A673 (cell line): Measurements from ENCODE around the gene NUDCD3. TPM values are rescaled to one million over a fixed set of nuclear protein-coding genes. Genes with fewer than 3 reads are reported as not detected.

ENCODE experiments used
- BruUV-seq: library from RNA; stranded (reverse); fragments of 400-500 nt; replicated peaks from 2 replicates; lab custom pipeline; 2021; lab: Mats Ljungman, UMichigan
- CTCF ChIA-PET: fragments of 300-600 bp; sonication (Branson Sonifier 250); formaldehyde crosslinking; loops from one replicate; lab custom pipeline; 2022; ENCODE audit warnings: antibody characterized with exemption; lab: Charles Lee
- POLR2A ChIA-PET: fragments of 300-600 bp; sonication (Branson Sonifier 250); formaldehyde crosslinking; loops from one replicate; lab custom pipeline; 2022; ENCODE audit warnings: antibody characterized with exemption; ENCODE audit not compliant: low non-redundant PET; lab: Charles Lee
- DNase-seq: peaks from one replicate; pipeline ENCODE4 v3.0.0-alpha.2; 2015; ENCODE audit warnings: low spot score
- H3K27ac ChIP-seq: fragments of 200-600 bp; sonication (generic); 2 replicates; pipeline ENCODE4 v1.5.1; 2016; ENCODE audit warnings: mixed run types, low read depth, mild to moderate bottlenecking, mixed read lengths, antibody characterized with exemption, low read length; ENCODE audit not compliant: poor library complexity, severe bottlenecking
- H3K27me3 ChIP-seq: fragments of 200-600 bp; sonication (generic); replicated peaks from 2 replicates; pipeline ENCODE4 v1.6.1; 2017; ENCODE audit warnings: mixed run types, low read depth, mild to moderate bottlenecking, mixed read lengths, antibody characterized with exemption, low read length; ENCODE audit not compliant: insufficient read depth, poor library complexity
- H3K36me3 ChIP-seq: fragments of 200-600 bp; sonication (generic); 2 replicates; pipeline ENCODE4 v1.6.1; 2016; ENCODE audit warnings: mixed run types, mild to moderate bottlenecking, mixed read lengths, antibody characterized with exemption, low read length; ENCODE audit not compliant: insufficient read depth, poor library complexity, severe bottlenecking
- H3K4me1 ChIP-seq: fragments of 200-600 bp; sonication (generic); 2 replicates; pipeline ENCODE4 v1.6.1; 2017; ENCODE audit warnings: mixed run types, mild to moderate bottlenecking, mixed read lengths, antibody characterized with exemption, low read length; ENCODE audit not compliant: insufficient read depth, poor library complexity, severe bottlenecking
- H3K4me3 ChIP-seq: fragments of 200-600 bp; sonication (generic); 2 replicates; pipeline ENCODE4 v1.5.1; 2016; ENCODE audit warnings: low read depth, mixed run types, mild to moderate bottlenecking, mixed read lengths, low read length; ENCODE audit not compliant: poor library complexity, severe bottlenecking
- H3K9me3 ChIP-seq: fragments of 200-600 bp; sonication (generic); 2 replicates; pipeline ENCODE4 v1.6.1; 2016; ENCODE audit warnings: mixed run types, low read depth, mild to moderate bottlenecking, mixed read lengths, antibody characterized with exemption, low read length; ENCODE audit not compliant: poor library complexity, severe bottlenecking
- EZH2 ChIP-seq: fragments of 200-600 bp; sonication (generic); IDR thresholded peaks from 2 replicates; pipeline ENCODE4 v1.6.1; 2017; ENCODE audit warnings: borderline replicate concordance, low read depth, mild to moderate bottlenecking, mixed read lengths, antibody characterized with exemption, low read length; ENCODE audit not compliant: poor library complexity, severe bottlenecking
- intact Hi-C: fragments of 100-400 bp; cut with micrococcal nuclease; formaldehyde crosslinking; loops from one replicate; pipeline ENCODE4 v1.10.0; 2022; ENCODE audit not compliant: unreplicated experiment
- total RNA-seq: library from RNA; stranded (reverse); gene quantifications from 2 replicates; pipeline ENCODE4 v1.2.3, GENCODE V29; 2021
- TF ChIP-seq, protein P1 (sequence below): fragments of 300-800, 200-600 bp; sonication (generic); conservative IDR thresholded peaks from 2 replicates; pipeline ENCODE4 v1.5.1; 2017; ENCODE audit warnings: low read depth, mild to moderate bottlenecking, antibody characterized with exemption, low read length, moderate library complexity, mixed read lengths

NUDCD3 gene
- total RNA-seq, 1 experiment from 2014 or later: 119 TPM

GRCh38 chr7:44348851-44349781, 141.3 kb downstream of the NUDCD3 start:
- no TSS peak for BruUV-seq
- H3K27ac ChIP-seq: no peak overlapping the region
- ChIA-PET CTCF (no interaction called here), POLR2A (no interaction called here)
- DNase-seq: no peak
- H3K27me3 ChIP-seq: no peaks in the 10 kb centered on the region
- H3K4me1 ChIP-seq: no peaks in the 10 kb centered on the region
- no peak overlapping the region for H3K4me3 ChIP-seq
- no peaks in the 10 kb centered on the region for H3K36me3 ChIP-seq
- no peaks in the 10 kb centered on the region for H3K9me3 ChIP-seq
- no peak for TF ChIP-seq EZH2
- TF ChIP-seq, protein P1, sequence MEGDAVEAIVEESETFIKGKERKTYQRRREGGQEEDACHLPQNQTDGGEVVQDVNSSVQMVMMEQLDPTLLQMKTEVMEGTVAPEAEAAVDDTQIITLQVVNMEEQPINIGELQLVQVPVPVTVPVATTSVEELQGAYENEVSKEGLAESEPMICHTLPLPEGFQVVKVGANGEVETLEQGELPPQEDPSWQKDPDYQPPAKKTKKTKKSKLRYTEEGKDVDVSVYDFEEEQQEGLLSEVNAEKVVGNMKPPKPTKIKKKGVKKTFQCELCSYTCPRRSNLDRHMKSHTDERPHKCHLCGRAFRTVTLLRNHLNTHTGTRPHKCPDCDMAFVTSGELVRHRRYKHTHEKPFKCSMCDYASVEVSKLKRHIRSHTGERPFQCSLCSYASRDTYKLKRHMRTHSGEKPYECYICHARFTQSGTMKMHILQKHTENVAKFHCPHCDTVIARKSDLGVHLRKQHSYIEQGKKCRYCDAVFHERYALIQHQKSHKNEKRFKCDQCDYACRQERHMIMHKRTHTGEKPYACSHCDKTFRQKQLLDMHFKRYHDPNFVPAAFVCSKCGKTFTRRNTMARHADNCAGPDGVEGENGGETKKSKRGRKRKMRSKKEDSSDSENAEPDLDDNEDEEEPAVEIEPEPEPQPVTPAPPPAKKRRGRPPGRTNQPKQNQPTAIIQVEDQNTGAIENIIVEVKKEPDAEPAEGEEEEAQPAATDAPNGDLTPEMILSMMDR: no peak
- intact Hi-C loops: no loop called here

- no peak for TF ChIP-seq EZH2
- TF ChIP-seq, protein P1: peak; percentile 49
- H3K4me1 ChIP-seq: no peaks in the 10 kb centered on the region
- H3K36me3 ChIP-seq: no peaks in the 10 kb centered on the region
- H3K27me3 ChIP-seq: no peaks in the 10 kb centered on the region
- ChIA-PET CTCF (no interaction called here), POLR2A (no interaction called here)
- H3K4me3 ChIP-seq: no peak overlapping the region
- DNase-seq: peak; percentile 49
- intact Hi-C loops: no loop called here
- no peak overlapping the region for H3K27ac ChIP-seq
- H3K9me3 ChIP-seq: no peaks in the 10 kb centered on the region
- no TSS peak for BruUV-seq
Observed at GRCh38 chr7:44348300-44348699, 142.2 kb downstream of the NUDCD3 start.

- H3K27ac ChIP-seq: no peak overlapping the region
- TF ChIP-seq, protein P1: no peak
- no peak for TF ChIP-seq EZH2
- CTCF ChIA-PET: no interaction called here
- no peaks in the 10 kb centered on the region for H3K4me1 ChIP-seq
- intact Hi-C loops: no loop called here
- H3K27me3 ChIP-seq: no peaks in the 10 kb centered on the region
- no peaks in the 10 kb centered on the region for H3K36me3 ChIP-seq
- H3K9me3 ChIP-seq: no peaks in the 10 kb centered on the region
- POLR2A ChIA-PET: no interaction called here
- no peak for DNase-seq
- no peak overlapping the region for H3K4me3 ChIP-seq
- BruUV-seq: no TSS peak
Observed at GRCh38 chr7:44347546-44348114, 142.8 kb downstream of the NUDCD3 start.
